GM13976 (cell line): ENCODE data around the gene PTPN2.

Source experiments
- DNase-seq: peaks from one replicate; pipeline ENCODE4 v3.0.0; 2012; ENCODE audit warnings: low spot score
- in situ Hi-C: fragments of 300-500 bp; cut with MboI; formaldehyde crosslinking; loops from one replicate; pipeline ENCODE4 v1.12.0; 2022; ENCODE audit warnings: low sequenced_read_pairs, mixed read lengths, inconsistent platforms; ENCODE audit not compliant: unreplicated experiment
- TF ChIP-seq, protein P1 (sequence below): IDR thresholded peaks from 2 replicates; pipeline ENCODE4 v1.5.1; 2012; ENCODE audit warnings: borderline replicate concordance, mild to moderate bottlenecking; ENCODE audit not compliant: insufficient read depth; ENCODE audit errors: extremely low read depth, missing control alignments, control extremely low read depth

PTPN2 gene

DNA sequence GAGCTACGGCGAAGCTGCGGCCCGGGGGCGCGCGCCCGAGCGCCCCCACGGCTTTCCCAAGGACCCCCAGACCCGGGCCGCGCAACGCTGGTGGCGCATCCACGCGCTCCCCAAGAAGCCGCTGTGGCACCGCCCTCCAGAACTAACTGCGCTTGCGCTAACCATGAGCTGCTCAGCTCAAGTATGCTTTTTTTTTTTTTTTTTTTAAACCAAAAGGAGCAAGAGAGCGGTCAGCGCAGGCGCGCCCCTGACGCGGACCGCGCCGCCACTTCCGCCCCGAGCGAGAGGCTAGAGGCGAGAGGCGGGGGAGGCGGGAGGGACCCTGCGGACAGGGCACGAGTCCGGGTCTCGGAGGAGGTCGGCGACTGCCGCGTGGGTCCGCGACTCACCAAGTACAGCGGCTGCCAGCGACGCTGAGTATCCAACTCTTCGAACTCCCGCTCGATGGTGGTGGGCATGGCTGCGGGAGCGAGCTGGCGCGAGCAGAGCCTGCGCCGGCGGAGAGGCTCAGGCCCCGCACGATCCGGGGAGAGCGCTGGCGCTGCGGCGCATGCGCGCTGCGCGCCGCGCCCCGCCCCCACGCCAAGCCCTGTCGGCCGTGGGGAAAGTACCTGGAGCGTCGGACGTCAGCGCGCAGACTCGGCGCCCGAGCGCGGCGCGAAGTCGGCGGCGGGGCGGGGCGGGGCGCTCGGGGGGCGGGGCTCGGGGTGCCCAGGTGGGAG, at the start of gene PTPN2:
Gene PTPN2, minus strand, starts transcription at position 554 of the 722 bp plus-strand sequence. Its CDS starts 96 bp downstream, at position 458.
- in situ Hi-C loops = no loop called here
- TF ChIP-seq, protein P1, sequence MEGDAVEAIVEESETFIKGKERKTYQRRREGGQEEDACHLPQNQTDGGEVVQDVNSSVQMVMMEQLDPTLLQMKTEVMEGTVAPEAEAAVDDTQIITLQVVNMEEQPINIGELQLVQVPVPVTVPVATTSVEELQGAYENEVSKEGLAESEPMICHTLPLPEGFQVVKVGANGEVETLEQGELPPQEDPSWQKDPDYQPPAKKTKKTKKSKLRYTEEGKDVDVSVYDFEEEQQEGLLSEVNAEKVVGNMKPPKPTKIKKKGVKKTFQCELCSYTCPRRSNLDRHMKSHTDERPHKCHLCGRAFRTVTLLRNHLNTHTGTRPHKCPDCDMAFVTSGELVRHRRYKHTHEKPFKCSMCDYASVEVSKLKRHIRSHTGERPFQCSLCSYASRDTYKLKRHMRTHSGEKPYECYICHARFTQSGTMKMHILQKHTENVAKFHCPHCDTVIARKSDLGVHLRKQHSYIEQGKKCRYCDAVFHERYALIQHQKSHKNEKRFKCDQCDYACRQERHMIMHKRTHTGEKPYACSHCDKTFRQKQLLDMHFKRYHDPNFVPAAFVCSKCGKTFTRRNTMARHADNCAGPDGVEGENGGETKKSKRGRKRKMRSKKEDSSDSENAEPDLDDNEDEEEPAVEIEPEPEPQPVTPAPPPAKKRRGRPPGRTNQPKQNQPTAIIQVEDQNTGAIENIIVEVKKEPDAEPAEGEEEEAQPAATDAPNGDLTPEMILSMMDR = peak; percentile 10
- DNase-seq = peak; percentile 95

DNA sequence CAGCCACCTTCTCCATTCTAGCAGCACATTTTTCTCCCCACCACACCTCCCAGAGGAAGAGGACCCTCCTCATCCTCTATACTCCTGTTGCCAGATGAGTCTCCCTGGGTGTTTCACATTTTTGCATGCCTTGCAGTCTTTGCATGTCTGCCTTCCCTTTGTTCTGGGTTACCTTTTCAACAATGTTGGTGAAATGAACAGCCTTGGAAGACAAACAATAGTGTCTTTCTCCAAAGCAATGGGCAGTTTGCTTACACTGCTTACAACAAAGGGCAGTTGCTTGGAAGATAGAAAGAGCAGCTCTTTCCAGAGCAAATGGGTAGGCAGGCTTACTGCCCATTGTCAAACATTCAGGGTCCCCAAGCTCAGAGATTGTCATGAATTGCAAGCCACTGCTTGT, 49.3 kb upstream of the PTPN2 start:
- in situ Hi-C loops = loop anchor here (25.0 kb wide), 1 partner anchor 546 kb away; the partner anchor contains the start of gene AFG3L2
- DNase-seq = no peak
- TF ChIP-seq, protein P1 = no peak

DNA sequence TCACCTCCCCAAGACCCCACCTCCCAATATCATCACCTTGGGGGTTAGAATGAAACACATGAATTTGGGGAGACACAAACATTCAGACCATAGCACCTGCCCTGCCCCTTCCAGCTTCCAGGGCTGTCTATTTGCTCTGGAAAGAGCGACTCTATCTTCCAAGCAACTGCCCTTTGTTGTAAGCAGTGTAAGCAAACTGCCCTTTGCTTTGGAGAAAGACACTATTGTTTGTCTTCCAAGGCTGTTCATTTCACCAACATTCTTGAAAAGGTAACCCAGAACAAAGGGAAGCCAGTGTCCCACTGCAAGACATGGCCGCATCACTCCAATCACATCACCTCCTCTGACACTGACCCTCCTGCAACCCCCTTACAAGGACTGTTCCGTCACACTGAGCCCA, 46.9 kb upstream of the PTPN2 start:
- DNase-seq = no peak
- in situ Hi-C loops = loop anchor here (25.0 kb wide), 1 partner anchor 544 kb away; the partner anchor contains the start of gene AFG3L2
- TF ChIP-seq, protein P1 = no peak

DNA sequence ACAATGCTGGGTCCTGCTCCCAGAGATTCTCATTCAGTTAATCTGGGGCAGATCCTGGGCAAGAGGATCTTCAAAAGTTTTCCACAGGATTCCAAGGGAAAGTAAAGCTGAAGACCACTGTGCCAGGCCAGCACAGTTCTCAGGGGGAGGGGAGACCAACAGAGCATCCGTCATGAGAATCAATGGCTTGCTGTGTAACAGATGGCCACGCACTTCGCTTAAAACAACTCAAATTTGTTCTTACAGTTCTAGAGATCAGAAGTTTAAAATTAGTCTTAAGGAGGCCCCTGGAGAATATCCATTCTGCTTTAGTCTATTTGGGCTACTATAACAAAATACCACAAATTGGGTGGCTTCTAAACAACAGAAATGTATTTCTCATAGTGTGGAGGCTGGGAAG, 46.3 kb upstream of the PTPN2 start:
- TF ChIP-seq, protein P1 = no peak
- in situ Hi-C loops = loop anchor here (25.0 kb wide), 1 partner anchor 543 kb away; the partner anchor contains the start of gene AFG3L2

DNA sequence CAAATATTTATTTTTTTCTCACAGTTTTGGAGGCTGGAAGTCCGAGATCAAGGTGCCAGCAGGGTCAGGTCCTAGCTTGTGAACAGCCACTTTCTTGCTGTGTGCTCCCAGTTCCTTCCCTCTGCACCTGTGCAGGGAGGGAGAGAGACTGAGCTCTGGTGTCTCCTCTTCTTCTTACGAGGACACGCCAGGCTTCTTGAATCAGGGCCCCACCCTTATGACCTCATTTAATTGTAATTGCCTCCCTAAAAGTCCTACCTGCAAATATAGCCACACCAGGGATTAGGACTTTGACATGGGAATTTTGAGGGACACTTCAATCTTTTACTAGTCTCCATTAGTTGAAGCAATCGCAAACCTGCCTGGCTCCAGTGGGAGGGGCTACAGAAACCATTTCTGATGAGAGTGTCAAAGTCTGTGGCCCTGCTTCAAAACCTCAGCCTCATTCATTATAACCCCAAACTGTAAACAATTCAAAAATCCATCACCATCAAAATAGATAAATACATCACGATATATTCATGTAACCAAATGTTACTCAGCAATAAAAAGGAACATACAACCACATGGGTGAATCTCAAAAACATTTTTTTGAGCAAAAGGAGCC, 45.5 kb upstream of the PTPN2 start:
- DNase-seq = no peak
- TF ChIP-seq, protein P1 = no peak
- in situ Hi-C loops = loop anchor here (25.0 kb wide), 1 partner anchor 542 kb away; the partner anchor contains the start of gene AFG3L2

More for the DNA sequence above, 46.3 kb upstream of the PTPN2 start:
- DNase-seq = no peak

DNA sequence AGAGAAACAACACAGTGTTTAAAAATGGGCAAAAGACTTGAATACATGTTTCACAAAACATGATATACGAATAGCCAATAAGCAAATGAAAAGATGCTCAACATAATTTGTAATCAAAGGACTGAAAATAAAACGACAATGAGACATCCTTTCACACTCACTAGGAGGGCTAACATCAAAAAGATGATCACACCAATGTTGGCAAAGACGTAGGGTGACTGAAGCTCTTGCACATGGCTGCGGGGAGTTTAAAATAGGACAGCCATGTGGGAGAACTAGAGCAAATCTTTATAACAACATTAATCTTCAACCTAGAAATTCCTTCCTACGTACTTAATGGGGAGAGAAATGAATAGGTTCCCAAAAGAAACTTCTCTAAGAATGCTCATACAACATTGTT, 44.6 kb upstream of the PTPN2 start:
- DNase-seq = no peak
- in situ Hi-C loops = loop anchor here (25.0 kb wide), 1 partner anchor 541 kb away; the partner anchor contains the start of gene AFG3L2
- TF ChIP-seq, protein P1 = no peak
